HG03066 (cell line): ENCODE measurements around the gene DIMT1.

Experiments
- ATAC-seq: cut with Tn5 transposase; IDR thresholded peaks from one replicate; pipeline ENCODE4 v1.9.1; 2021; ENCODE audit warnings: low read depth; ENCODE audit not compliant: unreplicated experiment

Gene DIMT1

DNA sequence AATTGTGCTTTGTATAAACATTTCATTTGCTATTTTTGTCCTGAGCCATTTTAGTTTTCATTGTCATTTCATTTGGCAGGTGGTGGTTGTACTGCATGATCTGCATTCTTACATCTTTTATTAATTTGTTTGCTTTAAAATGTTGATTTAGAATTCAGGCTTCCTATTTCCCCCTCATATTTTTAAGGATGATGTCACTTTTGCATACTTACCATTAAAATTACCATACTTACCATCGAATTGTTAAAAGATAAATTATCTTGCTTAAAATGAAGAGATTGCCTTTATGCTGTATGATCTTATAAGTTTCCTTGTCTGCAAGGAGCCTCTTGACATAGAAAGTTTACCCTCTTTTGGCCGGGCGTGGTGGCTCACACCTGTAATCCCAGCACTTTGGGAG is 31.1 kb downstream of the DIMT1 start:
- ATAC-seq, result no peak

DNA sequence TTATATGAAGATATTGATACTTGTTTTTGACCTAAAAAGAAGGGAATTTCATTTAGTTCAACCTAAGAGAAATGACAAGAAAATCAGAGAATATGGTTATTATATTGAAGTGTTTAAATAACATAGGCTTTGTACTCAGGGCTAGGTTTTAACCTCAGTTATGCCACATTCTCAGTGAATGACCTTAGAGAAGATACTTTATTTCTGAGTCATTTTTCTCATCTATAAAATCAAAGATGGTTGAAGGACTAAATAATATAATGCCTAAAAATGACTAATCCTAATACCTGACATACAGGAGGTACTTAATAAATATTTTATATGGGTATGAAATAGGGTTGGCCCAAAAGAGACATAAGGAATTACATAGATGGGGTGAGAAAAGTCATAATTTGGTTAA is 32.3 kb downstream of the DIMT1 start:
- ATAC-seq, result no peak

DNA sequence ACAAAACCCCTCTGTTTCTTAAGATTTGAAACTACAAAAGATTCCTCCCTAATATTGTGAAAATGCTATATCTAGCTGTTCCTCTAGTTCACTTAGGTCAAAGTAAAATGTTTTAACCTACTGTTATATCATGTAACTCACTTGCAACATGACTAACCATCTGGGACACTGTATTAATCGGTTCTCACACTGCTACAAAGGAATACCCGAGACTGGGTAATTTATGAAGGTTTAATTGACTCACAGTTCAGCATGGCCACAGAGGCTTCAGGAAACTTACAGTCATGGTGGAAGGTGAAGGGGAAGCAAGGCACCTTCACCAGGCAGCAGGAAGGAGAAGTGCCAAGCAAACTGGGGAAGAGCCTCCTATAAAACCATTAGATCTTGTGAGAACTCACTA is 34.7 kb downstream of the DIMT1 start:
- ATAC-seq, result no peak

DNA sequence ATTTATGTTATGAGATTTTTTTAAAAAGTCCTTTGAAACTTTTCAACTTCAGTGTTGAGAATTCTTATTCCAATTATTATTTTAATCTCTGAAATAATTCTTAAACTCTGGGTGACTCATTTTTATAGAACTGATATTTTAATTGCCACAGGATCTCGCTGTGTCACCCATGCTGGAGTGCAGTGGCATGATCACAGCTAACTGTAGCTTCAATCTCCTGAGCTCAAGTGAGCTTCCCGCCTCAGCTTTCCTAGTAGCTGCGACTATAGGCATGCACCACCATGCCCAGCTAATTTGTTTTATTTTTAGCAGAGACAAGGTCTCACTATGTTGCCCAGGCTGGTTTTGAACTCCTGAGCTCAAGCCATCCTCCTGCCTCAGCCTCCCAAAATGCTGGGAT is 41.0 kb downstream of the DIMT1 start:
- ATAC-seq, result no peak

DNA sequence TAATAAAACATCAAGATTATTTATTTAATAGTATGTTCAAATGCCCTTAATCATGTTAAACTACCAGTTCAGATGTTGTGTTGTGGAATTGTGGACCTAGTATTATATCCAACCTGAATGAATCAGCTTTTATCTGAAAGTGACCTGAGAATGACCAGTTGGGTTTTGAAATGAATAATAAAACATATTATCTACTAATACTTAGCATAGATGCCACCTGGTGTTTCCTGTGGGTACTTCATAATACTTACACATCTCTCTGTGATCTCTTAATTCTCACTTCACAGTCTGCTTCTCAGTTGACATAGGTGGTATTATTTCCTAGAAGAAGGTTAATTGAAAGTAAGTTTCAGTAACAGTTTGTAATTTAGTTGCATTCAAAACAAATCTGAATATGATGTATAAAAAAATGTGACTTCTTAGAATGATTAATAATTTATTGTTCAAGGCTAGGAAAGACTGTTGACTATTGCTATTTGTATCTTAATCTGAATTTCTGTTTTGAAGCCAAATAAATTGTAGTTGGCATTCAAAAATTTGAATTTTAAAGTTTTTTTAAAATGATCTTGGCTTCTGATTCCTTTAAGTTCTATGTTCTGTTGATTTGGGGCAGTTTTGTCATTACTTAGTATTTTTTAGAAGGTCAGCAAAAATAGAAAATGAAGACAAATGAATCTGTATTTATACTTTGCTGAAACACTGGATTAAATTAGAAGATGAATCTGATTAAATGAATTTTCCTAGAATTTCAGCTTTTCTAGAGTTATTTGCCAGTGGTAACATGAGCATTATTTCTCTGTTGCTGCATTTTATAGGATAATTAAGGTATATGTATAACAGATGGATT is 49.5 kb downstream of the DIMT1 start:
- peak; percentile 92 for ATAC-seq

DNA sequence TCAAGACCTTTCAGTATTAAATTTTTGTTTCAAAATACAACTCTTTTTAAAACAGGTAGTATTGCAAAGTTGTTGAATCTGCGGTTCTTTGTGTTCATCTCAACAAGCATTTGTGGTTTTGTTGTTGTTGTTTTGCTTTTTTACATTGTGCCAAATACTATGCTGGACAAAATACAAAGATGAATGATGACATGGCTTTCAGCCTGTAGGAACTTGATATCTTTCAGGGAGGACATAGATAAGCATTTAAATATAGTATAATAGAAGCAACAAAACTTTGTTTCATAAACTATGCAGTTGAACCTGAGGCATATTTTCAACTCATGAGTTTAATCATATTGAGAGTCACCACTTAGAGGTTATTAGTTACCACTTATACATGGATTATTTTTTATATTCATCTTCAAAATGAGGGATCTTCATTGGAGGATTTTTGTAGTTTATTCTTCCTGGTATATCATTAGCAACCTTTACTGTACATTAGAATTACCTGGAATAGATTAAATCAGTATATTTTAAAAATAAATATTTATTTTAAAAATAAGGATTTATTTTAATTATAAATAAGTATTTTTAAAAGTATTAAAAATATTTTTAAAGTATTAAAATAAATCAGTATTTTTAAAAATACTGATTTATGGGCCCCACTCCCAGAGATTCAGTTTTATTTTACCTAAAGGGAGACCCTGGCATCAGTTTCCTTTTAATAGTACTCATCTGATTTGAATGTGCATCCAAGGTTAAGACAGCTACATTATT is 54.8 kb downstream of the DIMT1 start:
- no peak for ATAC-seq

DNA sequence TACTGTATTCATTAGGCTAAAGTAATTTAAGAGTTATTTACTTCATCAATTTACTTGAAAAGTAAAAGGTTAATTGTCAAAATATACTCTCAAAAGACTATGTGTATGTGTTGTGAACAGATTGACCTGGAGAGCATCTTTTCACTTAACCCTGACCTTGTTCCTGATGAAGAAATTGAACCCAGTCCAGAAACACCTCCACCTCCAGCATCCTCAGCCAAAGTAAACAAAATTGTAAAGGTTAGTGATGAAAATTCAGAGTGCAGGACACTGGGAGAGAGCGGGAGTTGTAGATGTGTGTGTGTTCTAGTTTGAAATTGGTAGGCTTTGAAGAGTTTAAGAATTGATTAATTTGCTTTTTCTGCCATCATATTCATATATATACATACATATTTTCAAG is 55.8 kb downstream of the DIMT1 start:
- ATAC-seq, result no peak

DNA sequence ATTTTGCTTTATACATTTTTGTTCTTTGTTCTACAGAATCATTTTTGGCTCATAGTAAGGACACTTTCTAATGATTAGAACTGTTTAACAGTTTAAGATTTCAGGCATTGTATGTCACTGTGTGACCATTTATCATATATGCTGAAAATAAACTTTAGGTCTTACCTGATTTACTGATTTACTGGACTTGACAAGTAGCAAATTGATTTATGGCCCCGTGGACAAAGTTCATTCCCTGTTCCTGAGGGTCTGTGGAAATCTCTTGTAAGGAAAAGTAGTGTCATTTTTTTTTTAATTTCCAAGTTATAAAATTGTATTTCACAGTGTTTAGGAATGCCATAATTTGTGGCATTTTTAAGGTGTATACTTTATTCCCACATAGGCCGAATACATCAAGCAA is 57.0 kb downstream of the DIMT1 start:
- no peak for ATAC-seq

DNA sequence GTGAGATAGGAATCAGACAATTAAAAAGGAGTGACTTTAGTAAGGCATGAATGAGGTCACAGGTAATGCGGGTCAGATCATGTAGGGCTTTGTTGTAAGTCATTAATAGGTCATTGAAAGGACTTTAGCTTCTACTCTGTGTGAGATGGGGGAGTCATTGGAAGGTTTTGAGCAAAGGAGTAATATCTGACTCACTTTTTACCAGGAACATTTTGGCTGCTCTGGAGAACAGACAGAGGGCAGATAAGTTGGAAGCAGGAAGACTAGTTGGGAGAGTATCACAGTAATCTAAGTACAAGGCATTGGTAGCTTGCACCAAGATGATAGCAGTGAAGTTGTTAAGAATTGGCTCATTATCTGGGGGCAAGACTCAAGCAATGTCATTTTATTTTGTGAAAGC is 60.3 kb downstream of the DIMT1 start:
- ATAC-seq, result no peak

DNA sequence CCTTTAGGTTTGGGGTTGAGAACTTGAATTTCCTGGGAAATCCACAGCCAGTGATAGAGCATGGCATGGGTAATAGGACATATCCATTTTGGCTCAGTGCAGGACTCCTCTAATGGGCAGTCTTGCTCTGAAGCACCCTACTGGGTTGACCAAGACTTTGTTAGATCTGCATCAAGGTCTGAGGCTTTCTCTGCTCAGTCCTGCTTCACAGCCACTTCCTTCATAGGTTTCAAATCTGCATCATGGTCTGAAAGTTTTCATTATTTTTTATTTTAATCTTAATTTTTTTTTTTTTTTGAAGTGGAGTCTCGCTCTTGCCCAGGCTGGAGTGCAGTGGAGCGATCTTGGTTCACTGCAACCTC is 61.2 kb downstream of the DIMT1 start:
- ATAC-seq, result peak; percentile 41

DNA sequence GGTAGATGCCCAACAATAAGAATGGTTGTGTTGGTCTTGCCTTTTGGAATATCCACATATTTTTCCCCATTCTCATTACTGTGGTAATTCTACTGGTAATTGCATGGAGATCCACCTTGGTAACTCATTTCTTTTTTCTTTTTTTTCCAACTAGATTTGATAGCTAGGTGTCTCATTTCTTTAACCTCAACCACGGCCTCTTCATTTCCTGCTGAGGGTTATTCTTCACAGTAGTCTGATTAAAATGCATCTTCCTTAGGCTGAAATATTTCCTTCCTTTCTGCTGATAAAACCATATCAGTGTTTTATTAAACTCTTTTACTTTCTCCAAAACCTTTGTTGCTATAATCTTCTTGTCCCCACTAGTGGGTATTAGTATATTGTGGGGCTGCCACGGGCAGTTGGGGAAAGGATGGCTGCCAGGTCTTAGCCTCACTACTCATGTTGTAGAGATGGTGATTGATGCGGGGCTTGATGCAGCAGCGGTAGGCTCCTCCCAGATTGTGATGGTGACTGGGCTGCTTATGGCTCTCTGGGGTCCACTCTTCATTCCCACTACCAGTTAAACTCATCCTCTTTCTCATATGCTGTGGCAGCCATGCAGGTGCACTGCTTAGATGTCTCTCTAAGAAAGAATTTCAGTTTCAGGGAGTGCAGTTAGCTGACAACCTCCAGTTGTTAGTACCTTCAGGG is 61.8 kb downstream of the DIMT1 start:
- peak; percentile 65 for ATAC-seq

DNA sequence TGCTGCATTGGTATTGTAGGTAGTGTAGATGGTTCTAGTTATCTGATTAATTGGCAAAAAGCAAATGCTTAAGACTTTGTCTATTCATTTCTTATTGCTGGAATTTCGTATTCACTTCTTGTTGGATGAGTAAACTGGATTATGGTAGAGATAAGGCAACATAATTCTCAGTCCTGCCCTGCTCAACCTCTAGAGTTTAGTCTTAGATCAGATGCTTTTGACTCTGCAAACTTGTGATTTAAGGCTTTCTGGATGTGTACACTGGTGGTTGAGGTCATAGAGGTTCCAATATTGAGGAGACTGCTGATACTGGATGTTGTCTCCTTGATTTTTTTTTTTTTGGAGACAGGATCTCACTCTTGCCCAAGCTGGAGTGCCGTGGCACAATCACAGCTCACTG is 62.7 kb downstream of the DIMT1 start:
- no peak for ATAC-seq

DNA sequence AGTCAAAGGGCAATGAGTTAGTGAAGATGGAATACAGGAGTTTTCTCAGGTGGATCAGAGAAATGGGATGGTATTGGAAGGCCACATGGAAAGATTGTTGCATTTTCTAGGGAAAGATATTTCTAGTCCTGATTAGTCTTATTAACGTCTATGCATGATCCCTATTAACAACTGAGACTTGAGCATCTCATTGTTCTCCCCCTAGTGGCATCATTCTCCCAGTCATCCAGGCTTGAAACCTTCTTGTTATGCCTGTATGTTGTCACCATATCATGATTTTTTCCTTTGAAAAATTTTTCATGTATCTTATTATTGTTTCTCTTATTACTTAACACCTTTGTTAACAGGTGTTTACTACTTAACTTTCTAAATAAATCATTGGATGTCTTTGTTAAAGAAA is 63.3 kb downstream of the DIMT1 start:
- no peak for ATAC-seq
